GM18907 (cell line): Measurements from ENCODE around the gene FOXP1.

ENCODE experiments used
- ATAC-seq: cut with Tn5 transposase; IDR thresholded peaks from one replicate; pipeline ENCODE4 v1.9.1; 2021; ENCODE audit warnings: mild to moderate bottlenecking, moderate library complexity; ENCODE audit not compliant: unreplicated experiment

The FOXP1 gene

DNA sequence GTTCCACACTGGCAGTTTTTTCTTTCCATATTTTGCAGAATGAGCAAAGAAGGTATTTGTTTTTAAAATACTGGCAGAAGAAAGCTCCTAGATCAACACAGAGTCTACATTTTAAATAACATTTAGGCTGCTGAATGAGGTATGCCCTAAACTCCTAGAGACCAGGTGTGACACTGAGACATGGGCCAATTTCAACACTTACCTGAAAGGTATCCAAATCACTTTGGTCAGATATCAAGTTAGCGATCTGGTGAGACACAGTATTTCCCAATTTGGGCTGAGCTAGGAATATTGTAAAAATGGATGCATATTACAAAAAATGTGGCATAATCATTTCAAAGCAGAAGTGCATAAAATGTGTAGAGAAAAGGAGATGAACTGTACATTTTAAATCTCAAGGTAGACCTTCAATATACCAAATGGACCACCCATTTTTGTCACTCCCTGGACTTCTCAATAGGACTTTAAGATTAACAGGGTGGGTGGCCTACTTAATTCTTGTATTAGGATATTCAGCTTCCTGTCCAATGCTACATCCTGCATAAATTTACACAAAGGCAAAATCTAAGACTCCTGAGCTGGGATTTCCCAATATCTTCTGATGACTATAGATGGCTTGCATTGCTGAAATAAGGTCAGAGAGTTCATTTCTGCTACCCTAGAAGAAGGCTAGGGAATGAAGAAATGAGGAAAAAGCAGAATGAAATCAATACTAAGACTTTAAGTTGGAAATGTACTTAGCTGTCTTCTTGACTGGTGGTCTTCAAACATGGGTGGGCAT is 487.8 kb downstream of the FOXP1 start:
- ATAC-seq, result no peak

DNA sequence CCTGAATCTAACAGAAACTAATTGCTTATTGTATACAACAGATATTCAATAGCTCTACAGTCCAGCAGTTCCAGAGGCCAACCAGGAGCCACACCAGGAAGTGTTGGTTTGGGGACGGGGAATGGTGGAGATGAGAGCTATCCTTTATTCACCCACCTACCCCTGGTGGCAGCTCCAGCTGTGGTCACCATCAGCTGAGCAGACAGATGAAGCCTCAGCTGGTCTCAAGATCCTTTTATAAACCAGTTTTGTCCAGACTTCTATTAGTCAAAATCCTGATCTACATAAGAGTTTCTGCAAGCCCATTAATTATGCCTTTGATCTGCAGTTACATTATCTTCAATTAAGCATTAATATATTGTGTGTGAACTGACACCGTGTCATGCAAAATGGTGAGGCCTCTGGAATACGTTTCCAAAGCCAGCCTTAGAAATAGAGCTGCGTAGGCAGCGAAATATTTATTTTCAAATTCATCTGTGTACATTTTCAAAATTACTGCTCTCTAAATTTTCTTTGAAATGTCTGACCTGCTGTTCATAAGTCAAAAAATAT is 488.8 kb downstream of the FOXP1 start:
- ATAC-seq, result no peak

DNA sequence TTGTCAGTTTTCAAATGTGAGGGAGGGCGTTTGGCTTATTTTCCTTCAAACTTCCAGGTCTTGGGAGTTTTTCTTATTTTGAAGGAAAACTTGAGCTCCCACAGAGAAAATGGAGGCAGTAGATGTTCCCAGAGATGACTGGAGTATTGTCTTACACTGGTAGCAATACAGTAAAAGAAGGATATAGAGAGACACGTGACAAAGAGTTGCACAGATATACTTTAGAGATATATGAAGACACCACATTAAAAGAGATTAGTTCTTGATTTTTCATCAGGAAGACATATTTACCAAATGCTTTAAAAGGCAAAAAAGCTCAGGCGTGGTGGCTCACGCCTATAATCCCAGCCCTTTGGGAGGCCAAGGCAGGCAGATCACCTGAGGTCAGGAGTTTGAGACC is 490.9 kb downstream of the FOXP1 start:
- no peak for ATAC-seq

DNA sequence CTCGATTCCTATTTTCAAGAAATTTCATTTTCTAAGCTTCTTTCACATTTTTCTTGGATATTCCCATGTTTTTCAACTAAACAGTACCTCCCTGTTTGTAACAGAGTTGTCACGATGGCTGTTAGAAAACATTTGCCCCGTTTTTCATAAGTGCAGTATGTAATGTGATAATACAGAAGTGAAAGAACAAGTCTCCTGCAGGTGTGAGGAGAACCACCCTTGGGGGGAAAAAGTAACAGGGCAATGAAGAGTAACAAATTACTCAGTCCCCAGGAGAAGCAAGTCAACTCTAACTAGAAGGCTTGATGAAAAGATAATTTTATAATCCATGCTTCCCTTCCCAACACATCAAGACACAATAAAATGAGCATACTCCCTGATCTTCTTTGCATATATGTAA is 493.3 kb downstream of the FOXP1 start:
- ATAC-seq, result no peak

DNA sequence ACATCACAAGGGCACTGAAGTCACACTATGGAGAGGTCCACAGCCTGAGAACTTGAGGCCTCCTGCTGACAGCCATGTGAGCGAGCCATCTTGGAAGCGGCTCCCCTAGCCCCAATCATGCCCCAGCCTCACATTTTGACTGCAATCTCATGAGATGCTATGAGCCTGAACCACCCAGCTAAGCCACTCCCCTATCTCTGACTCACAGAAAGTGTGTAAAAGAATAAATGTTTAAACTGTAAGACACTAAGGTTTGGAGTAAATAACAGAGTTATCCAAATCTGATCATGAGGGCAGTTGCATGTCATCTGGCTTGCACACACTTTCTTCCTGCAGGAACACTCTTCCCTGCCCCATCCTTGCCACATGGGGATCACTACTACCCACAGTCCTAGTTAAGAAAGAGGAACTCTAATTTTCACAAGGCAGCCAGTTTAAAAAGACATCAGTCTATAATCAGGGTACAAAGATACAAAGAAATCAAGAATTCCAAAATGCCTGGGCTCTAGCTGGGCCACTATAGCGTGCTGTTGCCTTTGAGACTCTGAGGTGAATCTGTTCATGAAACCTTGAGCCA is 494.2 kb downstream of the FOXP1 start:
- no peak for ATAC-seq

DNA sequence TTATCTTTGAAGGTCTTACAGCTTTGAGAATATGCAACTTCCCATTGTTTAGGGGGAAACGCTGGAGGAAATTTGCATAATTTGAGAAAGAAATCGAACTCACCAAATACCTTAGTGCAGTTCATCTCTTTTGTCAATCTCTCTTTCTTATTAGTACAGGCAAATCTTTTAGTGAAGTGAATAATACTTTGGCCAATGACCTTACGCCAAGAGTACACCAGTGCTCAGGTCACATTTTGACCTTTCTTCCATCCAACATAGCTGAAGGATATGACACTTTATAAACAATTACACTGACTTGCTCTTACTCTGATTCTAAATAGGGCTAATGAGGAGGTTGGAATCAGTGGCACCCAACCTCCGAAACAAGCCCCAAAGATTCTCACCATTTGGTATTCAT is 494.8 kb downstream of the FOXP1 start:
- no peak for ATAC-seq

DNA sequence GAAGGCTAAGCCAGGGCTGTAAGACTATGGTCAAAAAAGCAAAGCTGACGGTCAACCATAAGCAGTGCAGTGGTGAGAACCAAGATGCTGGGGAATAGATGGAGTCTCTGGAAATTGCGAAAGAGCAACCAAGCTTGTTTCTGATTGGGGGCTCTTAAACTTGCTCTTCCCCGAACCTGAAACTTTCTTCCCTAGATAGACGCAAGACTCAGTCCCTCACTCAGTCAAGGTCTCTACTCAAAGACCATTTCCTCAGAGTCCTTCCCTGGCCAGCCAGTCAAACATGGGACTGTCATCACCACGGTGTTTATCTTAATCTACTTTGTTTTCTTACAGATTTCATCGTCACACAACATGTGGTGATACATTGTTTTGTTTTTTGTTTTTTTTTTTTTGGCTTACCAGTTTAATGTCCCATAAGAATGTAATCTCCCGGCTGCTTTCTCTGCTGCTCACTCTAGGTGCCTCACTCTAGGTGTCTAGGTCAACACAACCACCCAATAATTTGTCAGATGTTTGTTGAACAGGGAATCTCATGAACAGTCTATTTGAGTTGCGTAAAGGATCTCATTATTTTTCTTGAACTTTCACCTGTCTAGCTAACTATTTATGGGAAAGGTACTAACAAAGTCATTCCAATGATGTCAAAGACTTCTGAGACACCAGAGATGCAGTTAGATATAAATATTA is 495.4 kb downstream of the FOXP1 start:
- no peak for ATAC-seq

DNA sequence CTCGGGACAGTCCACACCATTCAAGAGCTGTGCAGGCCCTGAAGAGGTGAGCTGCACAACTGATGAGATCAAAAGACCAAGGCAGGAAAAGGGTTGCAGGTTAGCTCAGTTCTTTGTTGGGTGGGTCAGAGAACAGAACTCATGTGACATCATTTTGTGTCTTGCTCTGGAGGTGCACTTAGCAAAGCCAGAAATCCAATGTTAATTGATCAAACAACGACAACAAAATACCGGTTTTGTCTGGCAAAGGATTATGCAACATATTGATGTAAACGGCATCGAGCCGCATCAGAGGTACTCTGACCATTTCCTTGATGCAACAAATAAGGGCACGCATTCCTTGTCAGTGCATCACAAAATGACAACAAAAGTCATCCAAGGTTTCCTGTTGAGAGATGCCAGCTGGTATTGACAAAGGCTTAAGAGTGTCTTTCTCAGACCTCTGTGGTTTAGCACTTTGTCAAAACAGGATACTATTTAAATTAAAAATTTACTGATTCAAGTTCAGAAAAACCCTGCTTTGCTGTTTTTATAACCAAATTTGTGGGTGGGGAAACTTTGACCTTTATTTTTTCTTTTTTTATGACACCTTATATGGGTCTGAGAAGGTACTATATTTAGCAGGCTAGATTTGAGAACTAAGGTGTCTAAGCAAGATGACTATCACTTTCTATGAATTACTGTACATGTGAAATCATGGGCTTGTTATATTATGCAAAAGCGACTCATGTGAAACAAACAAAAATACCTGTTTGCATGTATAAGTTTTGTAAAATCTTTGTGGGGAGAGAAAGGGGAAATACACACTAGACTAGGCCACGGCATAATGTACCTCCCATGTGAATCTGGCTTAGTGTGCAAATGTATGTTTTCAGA is 496.1 kb downstream of the FOXP1 start:
- ATAC-seq, result peak; percentile 94

DNA sequence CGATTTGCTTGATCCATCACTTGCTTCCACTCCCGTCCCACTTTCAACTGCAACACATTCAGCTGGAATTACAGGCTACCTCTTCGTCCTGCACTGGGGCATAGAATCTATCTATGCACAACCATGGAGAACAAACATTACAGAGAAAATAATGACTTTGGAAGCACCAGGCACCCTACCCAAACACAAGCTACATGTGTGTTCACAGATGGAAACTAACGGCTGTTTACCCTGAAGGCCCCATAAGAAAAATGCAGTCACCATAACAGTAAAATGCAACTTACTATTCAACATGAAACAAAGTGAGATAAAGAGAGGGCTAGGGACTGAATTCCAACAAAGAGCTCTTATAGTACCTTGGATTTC is 496.8 kb downstream of the FOXP1 start:
- no peak for ATAC-seq

DNA sequence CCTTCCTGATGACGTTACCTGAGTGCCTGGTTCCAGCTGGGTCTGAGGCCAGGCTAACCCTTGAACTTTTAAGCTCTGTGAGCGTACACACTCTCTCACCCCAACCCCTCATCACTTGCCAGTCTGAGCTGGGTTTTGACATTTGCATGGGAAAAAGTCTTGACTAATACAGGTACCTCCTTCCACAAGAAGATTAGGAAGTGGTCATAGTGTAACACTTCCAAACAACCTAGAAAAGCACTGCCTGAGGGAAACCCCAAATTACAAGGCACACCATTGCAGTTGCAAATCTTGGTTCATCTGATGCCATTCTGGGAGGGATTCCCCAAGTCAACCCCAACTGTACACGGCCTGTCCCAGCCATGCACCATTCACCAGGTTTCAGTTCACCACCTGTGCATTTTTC is 499.8 kb downstream of the FOXP1 start:
- ATAC-seq, result peak; percentile 25

DNA sequence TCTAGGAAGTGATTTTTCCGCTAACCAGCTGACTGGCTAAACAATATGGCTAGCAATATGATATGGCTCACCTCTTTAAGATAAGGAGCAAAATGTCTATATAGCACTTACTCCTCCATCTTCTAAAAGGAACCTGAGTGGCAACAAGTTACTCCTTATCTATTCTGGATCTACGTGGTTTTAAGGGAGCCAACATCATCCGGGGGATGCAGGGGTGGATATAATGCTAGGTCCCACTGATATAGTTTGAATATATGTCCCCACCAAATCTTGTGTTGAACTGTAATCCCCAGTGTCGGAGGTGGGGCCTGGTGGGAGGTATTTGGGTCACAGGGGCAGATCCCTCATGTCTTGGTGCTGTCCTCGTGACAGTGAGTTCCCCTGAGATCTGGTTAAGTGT is 500.7 kb downstream of the FOXP1 start:
- ATAC-seq, result no peak

DNA sequence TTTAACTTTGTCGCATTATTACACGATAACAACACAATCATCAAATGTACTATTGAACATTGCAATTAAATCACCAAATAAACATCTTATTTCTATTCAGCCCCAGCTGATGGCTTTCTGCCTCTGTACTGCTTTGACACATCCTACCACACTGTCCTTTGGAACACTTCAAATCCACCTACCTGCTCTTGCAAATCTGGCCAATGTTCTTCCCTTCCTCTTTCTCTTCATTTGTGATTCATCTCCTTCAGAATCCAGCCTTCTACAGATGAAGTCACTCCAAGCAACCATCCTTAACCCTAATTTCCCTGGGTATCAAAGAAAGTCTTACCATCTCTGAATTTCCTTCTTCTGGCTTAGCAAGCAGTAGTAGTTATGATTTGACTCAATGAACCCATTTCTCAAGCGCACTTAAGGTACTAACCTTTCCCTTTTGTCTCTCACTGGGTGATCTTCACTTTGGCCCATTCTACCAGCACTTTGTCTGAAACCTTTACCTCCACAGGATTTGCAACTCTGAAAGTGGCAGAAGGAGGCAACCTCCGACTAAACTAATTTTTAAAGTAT is 502.9 kb downstream of the FOXP1 start:
- no peak for ATAC-seq

DNA sequence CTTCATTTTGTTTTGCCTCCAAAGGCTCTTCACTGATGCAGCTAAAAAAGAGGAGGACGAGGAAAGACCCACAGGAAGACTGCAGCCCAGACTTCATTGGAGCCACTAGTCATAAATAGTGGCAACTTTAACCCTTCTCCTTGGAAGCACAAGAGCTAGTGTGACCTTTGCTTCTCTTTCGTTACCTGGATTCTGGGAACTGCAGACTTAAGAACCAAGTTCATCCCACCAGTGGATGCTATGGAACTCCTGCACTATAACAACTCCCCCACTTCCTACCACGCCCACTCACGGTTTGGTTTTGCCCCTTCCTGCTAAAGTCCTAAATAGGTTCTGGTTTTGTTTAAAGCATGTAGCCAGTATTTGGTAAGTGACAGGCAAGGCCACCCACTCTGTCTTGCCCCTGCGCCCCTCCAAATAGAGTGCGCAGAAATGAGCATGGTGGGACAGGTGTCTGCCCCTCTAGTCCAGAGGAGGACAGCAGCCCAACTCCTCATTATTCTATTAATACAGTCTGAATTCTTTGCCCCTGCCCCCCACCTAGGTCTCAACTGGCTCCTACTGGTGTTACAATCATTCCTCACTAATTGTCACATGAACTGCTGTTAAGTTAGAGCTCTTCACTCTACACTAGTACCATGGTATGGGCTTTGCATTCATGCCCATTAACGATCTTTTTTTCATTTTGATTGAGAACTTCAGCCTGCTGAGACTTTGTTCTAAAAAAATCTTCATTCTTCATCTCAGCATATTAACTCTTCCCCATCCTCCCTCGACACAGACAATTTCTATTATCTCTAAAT is 504.6 kb downstream of the FOXP1 start:
- no peak for ATAC-seq

DNA sequence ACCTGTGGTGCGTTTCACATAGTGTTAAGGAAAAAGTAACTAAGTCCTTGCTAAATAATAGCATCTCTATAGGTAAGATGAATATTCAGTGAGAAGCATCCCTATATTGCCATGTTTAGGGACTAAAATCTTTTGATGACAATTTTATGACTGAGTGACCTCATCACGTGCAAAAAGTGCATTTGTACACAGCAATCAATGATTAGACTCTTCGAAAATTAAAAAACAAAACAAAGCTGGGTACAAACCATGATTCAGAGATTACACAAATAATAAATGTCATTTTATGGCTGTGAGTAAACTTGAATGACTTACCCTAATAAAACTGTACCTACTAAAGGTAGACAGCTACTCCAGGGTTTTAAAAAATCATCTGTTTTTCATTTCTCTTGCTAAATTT is 505.3 kb downstream of the FOXP1 start:
- ATAC-seq, result no peak

DNA sequence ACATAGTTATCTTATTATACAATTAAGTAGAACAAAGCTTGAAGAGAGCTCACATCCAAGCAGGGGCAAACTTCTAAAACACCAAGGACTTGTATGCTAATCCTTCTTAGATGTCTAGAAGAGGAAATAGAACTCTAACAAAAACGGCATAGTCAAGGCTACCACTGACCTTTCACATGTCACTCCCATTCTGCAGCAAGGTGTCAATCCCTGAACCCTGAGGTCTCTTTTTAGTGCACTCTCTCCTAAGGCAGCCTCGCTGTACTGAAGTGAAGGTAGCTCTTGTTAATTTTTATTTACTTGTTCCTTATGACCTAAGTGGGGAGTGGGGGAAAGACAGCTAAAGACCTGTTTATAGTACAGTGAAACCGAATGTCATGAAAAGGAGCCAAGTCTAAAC is 506.5 kb downstream of the FOXP1 start:
- no peak for ATAC-seq

DNA sequence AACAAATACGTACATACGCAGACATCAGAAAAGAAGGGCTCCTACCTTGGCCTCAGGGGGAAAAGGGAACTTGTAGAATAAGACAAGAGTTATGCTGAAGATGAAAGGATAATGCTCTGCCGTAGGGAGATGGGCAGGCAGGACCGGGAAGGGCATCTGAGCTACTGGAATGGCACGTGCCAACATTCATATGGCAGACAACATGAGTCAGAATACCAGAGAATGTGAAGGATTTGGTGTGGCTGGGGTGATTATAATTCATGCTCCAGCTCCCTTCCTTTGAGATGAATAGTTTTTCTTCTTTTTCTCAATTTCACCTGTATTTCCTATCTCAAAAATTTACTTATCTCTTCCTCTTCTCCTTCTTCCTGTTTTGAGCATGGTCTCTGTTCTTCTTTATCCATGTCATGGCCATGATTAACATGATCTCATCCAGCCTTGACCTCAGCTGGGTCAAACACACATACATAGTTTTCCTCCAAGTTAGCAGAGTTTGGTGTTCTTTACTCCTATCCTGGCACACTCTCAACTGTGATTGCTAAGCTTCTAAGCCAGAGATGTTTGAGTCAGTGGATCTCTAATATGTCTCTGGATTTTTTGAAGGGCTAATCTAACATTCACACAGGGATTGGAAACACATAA is 507.0 kb downstream of the FOXP1 start:
- no peak for ATAC-seq

DNA sequence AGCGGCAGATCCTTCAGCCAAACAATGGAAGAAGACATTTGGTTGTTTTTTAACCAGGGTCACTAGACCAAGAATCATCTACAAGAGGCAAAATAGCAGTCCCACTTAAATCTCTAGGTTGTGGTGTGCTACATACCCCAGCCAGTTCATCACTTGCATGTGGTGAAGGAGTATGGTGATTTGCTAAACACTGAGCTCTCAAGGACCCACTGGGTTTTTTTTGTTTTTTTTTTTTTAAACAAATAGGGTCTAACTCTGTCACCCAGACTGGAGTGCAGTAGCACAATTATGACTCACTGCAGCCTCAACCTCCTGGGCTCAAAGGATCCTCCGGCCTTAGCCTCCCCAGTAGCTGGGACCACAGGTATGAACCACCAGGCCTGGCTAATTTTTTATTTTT is 508.0 kb downstream of the FOXP1 start:
- no peak for ATAC-seq

DNA sequence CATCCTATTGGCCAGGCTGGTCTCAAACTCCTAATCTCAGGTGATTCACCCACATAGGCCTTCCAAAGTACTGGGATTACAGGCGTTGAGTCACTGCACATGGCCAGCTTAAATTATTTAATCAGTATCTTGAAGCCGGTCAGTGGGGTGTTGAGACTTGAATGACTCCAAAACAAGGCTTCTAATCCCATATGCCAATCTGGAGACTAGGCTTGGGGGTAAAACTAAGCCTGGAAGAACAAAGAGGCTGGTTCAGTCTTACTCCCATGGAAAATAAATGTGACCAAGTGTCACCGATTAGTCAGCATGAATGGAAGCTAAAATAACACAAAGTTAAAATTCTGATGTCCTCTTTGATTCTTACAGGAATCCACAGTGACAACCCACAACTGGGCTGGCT is 509.1 kb downstream of the FOXP1 start:
- no peak for ATAC-seq

DNA sequence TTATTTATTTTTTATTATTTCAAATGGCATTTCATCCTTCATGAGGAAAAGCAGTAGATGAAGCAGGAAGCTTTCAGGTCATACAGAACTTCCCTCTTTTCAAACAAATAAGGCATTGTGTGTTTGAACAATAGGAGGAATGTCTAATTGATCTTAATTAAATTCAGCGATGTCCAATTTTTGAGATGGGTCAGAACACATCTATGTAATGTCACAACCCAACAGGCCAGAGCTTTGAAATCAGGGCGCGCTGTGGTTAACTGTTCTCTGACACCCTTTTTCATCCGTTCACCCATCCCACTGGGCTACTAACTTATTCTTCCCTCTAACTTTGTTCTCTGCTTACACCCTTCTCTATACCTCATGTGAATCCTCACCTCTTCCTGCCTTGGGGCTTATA is 510.5 kb downstream of the FOXP1 start:
- ATAC-seq, result no peak
